GM21717 (cell line): ENCODE data around the gene MLLT3.

ENCODE experiments used
- ATAC-seq: cut with Tn5 transposase; IDR thresholded peaks from one replicate; pipeline ENCODE4 v1.9.1; 2021; ENCODE audit warnings: mild to moderate bottlenecking, moderate library complexity; ENCODE audit not compliant: unreplicated experiment

MLLT3 gene

DNA sequence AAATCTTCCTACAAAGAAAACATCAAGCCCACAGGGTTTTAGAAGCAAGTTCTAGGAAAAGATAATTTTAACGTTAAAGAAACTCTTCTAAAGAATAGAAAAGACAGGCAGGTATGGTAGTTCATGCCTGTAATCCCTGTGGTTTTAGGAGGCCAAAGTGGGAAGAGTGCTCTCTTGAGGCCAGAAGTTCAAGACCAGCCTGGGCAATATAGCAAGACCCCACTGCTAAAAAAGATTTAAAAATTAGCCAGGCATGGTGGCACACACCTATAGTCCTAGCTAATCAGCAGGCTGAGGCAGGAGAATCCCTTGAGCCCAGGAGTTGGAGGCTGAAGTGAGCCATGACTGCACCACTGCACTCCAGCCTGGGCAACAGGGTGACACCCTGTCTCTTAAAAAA, 193.3 kb downstream of the MLLT3 start:
- ATAC-seq: no peak

DNA sequence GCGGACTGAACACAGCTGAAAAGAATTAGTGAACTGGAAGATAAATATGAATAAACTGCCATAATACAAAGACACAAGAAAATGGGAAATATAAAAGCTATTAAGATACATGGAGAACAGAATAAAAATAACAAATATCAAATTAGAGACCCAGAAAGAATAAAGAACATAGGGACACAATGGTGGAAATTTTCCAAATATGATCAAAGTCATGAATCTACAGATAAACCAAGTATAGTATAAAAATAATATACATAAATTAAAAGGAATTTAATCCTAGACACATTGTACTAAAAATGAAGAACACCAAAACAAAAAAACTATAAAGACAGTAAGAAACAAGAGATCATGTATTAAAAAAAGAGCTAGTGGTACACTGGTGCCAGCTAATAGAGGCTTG, 194.9 kb downstream of the MLLT3 start:
- no peak for ATAC-seq

GRCh38 chr9:20426019-20426418, 196.3 kb downstream of the MLLT3 start:
- peak; percentile 80 for ATAC-seq

DNA sequence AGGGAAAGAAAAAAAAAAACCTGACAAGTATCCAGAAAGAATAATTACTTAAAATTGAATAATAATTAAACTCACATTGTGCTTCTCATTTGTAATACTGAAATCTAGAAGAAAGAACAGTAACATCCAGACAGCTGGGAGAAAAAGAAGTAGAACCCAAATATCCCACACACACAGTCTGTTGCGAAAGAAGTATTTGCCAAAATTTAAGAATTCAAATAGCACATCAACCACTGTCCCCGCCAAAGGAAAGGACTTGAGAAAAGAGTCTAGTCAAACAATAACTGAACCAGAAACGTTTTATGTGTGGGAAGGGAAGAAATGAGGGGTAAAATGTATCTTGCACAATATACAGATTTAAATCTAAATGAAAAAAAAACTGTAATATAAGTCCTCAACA, 202.8 kb downstream of the MLLT3 start:
- no peak for ATAC-seq

DNA sequence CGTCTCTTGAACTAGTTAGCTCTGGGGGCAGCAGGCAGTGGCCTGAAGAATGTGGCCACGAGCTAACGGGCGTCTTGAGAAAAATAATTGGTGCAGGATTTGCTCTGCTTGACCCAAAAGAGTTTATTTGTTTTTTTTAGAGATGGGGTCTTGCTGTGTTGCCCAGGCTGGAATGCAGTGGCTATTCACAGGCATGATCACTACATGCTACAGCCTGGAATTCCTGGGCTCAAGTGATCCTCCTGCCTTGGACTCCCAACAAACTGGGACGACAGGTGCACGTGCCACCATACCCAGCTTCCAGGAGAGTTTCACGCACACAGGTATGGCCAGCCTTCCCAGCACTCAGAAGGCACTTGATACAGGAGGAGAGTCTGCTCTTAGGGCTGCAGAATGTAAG, 203.8 kb downstream of the MLLT3 start:
- ATAC-seq: no peak

- ATAC-seq: no peak
These were observed 204.8 kb downstream of the MLLT3 start for GRCh38 chr9:20417373-20418080.

- ATAC-seq: no peak
These were observed 208.1 kb downstream of the MLLT3 start for GRCh38 chr9:20414150-20414549.

DNA sequence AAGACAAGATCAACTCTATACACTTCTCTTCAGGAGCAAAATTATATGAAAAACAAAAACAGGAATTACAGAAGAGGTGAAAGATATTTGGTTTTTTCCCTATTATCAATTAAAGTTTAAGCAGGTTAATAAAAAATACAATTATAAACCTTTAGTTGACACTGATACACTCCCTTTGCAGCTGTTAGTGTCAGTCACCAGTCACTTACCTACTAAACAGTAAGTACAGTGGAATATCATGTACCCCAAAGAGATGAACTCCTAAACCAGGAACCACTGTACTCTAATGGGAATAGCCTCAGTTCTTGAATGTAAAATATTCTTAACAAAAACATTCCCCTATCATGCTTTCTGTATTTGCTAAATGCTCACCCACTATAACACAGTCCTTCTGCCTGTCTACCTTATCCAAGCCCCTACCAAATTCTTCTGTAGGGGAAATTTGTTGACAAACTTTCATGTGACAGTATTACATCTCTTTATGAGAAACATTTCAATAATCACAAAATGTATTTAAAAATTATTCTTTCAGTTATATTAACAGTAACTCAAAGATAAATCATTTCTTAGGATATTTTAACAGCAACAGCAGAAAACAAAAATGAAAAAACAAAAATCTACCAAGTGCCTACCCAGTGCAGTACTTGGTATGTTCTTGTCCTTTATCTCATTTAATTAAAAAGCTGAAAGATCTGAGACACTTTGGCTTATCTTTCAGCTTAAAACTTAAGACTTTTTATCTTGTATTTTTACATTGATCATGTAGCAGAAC, 212.8 kb downstream of the MLLT3 start:
- no peak for ATAC-seq

- ATAC-seq: no peak
These were observed 213.8 kb downstream of the MLLT3 start for GRCh38 chr9:20408513-20408912.

DNA sequence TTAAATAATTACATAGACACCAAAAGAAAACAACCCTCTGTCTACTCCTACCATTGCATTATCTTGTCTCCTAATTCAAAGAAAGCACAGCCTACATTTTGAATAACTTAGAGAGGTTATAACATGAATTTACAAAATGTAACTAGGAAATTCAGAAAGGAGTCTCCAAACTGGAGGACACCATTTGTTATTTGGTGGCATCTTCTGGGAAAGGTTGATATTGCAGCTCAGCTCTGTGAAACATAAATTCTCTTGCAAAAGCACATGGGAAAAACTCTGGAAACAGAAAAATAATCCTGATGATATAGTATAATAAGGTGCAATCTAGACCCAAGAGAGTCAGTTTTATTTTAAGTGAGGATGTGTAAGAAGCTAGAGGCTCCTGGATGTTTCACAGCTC, 215.3 kb downstream of the MLLT3 start:
- ATAC-seq: no peak

- ATAC-seq: no peak
These were observed 216.0 kb downstream of the MLLT3 start for GRCh38 chr9:20406344-20406743.

- no peak for ATAC-seq
These were observed 216.7 kb downstream of the MLLT3 start for GRCh38 chr9:20405616-20406015.

DNA sequence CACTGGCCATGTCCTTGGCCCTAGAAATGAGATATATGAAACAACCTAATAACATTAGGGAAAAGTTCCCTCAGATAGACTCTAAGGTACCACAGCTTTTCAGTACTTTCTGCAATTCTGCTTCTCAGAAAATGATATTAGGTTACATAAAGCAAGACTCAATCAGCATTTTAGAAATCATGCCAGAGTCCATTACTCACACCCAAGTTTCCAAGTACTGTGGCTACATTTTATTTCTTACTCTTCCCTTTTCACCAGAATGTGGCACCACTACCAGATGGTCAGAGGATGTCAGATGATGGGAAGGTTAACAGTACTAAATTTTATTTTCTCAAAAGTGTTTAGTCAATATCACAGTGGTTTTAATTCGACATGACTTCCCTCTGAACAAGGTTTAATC, 217.2 kb downstream of the MLLT3 start:
- ATAC-seq: no peak

DNA sequence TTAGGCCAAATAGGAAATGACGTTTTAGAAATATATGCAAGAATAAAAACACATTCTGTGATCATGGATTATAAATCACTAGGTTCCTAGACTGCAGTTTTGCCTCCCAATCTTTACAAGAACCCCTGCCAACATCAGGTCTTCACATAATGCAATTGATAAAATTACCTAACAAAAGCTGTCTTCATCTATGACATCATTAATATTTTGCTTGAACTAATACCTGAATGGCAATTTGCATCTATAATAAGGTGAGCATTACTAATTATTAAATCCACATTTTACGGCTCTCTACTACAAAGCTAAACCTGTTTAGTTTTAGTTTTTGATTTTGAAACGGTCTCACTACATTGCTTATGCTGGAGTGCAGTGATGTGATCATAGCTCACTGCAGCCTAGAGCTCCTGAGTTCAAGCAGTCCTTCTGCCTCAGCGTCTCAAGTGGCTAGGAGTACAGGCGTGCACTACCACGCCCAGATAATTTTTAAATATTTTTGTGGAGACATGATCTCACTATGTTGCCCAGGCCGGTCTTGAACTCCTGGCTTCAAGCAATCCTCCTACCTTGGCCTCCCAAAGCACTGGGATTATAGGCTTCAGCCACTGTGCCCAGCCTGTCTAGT, 218.0 kb downstream of the MLLT3 start:
- ATAC-seq: no peak

- no peak for ATAC-seq
These were observed 219.0 kb downstream of the MLLT3 start for GRCh38 chr9:20403346-20403745.

DNA sequence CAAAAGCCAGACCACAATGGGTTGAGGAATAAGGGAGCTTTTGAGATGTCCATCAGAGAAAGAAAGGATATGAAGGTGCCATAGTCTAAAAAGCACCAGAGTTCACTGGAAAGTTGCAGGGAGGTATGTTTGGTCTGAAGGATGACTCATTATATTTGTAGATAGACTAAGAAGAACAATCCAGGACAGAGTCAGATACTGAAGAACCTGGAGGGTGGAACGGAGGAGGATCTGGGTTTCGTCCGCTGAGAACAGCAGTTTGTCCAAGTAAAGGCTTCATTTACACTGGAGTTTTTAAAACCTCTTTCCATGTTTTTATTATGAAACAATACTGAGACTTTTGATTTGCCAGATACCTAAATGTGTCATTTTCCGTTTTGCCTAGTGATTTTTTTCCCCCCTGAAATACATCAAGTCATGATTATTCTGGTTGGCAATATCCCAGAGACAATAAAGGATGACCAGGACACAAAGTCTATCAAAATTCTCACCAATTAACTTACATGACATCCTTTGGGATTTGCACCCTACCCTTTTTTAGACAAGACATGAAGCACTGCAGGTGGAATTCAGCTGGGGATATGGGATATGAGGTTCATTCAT, 219.9 kb downstream of the MLLT3 start:
- no peak for ATAC-seq

DNA sequence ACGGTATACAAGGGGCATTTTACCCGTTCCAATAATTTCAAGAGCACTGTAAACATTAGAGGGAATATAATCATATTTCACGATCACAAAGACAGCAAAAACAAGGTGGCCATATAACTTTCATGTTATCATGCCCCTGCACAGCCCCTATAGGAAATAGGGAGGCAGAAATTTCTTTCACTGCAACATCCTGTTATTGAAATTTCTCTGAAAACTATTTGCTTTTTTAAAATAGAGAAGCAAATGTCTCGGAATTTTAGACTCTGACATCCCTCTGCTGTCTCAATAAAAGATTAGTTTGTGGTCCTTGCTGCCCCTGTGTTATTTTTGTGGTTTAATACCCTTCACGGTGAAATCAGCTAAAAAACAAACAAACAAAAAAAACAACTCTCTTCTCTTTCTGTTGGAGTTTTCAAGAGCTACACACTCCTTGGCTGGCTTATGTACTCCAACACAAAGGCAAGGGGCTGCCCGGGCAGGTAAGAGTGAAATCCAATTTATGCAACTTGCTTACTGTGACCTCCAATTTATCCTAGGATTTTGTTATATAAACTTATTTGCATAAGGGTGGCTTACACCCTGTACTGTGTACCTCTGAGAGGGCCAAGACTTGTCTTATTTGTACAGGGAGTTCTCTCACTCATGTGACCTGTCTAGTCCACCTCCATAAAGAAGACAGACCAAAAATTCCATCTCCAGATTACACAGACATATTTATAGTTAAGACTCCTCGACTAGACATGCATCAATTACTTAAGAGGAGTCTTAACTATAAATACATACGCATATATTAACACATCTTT, 223.6 kb downstream of the MLLT3 start:
- ATAC-seq: no peak

DNA sequence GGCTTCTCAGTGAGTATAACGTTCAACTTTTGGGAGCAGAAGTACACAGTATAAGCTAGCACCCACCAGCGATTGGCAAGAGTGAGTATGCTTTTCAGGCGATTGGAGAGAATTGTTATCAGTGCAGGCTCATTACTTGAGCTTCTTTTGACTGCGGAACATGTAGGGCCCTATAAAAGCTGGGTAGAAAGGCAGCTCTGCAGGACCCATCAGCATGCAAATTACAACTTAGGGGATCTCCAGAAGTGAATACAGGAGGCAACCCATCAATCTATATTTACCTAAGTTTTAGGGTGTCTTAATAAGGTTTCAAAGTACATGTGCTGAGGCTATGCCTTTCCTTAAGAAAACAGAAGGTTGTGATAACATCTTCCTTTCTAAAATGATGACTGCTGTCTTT, 225.0 kb downstream of the MLLT3 start:
- no peak for ATAC-seq

DNA sequence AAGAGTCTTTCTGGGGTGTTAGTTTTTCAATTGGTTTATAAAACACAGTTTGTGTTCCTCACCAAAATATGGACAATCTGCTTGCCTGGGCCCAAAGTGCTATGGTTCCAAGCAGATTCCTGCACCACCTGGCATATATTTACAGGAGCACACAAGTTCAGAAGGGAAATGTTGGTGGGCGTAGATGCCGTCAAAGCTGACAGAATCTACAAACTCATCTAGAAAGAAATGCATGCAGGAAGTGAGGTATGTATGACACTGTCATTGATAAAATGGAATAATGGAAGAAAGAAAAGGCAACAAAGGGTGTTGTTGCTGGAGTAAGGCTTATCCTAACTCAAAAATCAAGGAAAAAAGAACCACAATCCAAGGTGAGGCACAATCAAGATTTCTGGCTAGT, 225.8 kb downstream of the MLLT3 start:
- no peak for ATAC-seq

DNA sequence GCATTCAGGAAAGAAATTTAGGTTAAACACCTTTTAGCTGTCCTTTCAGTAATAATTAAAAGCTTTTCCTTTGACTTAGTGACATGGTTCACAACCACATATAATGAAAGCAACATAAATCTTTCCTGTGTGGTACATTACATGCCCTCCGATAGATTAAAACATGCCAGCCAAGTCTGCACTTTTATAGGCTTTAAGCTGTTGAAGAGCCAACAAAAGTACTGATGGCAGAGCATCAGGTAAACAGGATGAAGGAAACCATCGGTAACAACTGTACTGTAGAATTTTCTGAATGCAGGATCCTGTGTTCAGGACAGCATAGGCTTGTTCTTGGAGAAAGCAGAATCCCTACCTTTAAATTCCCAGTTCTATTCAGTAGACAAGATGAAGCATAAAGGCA, 226.6 kb downstream of the MLLT3 start:
- ATAC-seq: no peak

DNA sequence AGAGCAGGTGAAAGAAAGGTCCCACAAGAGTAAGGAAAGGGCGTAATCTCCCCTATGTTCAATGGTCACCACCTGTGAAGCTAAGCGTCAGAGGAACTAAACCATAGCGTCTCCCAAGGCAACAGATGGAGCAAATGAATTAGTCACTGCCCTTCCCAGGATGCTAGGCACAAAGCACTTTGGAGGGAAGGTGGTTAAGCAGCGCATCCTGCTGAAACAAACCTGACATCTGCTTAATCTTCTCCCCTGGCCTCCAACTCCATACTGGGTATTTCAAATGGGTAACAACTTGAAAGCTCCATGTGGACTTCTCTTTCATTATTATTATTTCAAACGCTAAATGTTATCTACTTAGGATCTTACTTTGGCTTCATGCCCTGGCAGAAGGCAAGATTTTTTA, 227.3 kb downstream of the MLLT3 start:
- ATAC-seq: no peak
